Measurements from ENCODE around the gene NFE2L2.

GRCh38 chr2:177239053-177239452 is 25.5 kb downstream of the NFE2L2 start:
- no peak for TF ChIP-seq CTCF (conservative IDR thresholded peaks at IDR 0.05 in 1 of 2, IDR thresholded peaks at IDR 0.05 in 1 of 2; ENCODE audit: extremely low read depth in 1 of 2, insufficient read depth in 1 of 2, low read depth in 1 of 2, low read length in 2 of 2)
- TF ChIP-seq EZH2 (IDR thresholded peaks at IDR 0.05; ENCODE audit: borderline replicate concordance, low read length), result no peak

Measured in mammary epithelial cell (primary cell).